ENCODE data around the gene EVA1C. TPM values are rescaled to one million over a fixed set of nuclear protein-coding genes. Genes with fewer than 3 reads are reported as not detected.

The EVA1C gene
- total RNA-seq, 6 donors from 2014 or later: 40.2 to 75.6 (median 55.7) TPM

DNA sequence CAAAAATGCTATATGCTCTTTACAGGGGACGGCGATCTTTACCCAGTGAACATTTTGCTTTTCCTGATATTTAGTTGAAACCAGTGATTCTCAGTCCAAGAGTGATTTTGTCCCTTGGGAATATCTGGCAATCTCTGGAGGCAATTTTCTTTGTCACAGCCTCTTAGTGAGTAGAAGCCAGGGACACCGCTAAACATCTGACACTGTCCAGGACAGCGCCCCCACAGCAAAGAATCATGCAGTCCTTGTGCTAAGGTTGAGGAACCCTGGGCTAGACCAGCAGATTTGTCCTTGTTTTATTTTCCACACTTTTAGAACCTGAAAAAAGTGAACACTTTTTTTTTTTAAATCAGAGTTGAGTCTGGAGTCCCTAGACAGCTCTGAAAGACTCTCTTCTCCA is 13.1 kb downstream of the EVA1C start:
- H3K27ac ChIP-seq: no peak overlapping the region
- TF ChIP-seq, protein P1, sequence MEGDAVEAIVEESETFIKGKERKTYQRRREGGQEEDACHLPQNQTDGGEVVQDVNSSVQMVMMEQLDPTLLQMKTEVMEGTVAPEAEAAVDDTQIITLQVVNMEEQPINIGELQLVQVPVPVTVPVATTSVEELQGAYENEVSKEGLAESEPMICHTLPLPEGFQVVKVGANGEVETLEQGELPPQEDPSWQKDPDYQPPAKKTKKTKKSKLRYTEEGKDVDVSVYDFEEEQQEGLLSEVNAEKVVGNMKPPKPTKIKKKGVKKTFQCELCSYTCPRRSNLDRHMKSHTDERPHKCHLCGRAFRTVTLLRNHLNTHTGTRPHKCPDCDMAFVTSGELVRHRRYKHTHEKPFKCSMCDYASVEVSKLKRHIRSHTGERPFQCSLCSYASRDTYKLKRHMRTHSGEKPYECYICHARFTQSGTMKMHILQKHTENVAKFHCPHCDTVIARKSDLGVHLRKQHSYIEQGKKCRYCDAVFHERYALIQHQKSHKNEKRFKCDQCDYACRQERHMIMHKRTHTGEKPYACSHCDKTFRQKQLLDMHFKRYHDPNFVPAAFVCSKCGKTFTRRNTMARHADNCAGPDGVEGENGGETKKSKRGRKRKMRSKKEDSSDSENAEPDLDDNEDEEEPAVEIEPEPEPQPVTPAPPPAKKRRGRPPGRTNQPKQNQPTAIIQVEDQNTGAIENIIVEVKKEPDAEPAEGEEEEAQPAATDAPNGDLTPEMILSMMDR (IDR thresholded peaks at IDR 0.05): no peak
- no peak for TF ChIP-seq EP300 (IDR thresholded peaks at IDR 0.05)
- no peak for TF ChIP-seq POLR2A (IDR thresholded peaks at IDR 0.05)
- no peak for TF ChIP-seq POLR2AphosphoS5 (IDR thresholded peaks at IDR 0.05)
- DNase-seq (no peak), ATAC-seq (ENCODE audit: low FRiP score in 2 of 2) (no peak)
- no peak overlapping the region for H3K4me3 ChIP-seq
- 92 to 99% methylated on average over 4 of the region's 4 CpGs for WGBS, 2 donors
- no peaks in the 10 kb centered on the region for H3K27me3 ChIP-seq
- no peaks in the 10 kb centered on the region for H3K36me3 ChIP-seq
- H3K4me1 ChIP-seq: peaks cover 0 to 14% (median 6%) of the 10 kb centered on the region in 4 donors
- no peaks in the 10 kb centered on the region for H3K9me3 ChIP-seq

DNA sequence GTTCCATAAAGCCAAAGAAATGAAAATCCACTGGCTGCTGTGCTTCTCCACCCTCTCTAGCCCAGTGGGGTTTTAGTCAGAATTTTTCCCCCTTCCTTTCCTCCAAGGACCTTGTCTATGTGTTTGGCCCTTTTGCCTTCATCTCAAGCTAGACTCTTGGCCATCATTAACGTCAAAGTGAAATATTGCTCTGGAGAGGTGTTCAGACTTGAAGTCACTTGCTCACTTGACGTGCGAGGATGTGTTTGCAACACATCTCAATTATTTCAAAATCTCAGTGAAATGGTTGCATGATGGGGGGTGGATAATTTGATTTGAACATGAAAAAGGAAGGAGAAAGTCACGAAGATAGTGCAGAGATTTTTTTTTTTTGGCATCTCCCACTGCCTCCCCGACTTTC is 13.6 kb downstream of the EVA1C start:
- no peaks in the 10 kb centered on the region for H3K27me3 ChIP-seq
- H3K4me1 ChIP-seq: peaks cover 0 to 14% (median 6%) of the 10 kb centered on the region in 4 donors
- 79 to 90% methylated on average over 5 of the region's 5 CpGs for WGBS, 2 donors
- no peak overlapping the region for H3K27ac ChIP-seq
- ATAC-seq (ENCODE audit: low FRiP score in 2 of 2): no peak
- no peak for DNase-seq
- no peaks in the 10 kb centered on the region for H3K36me3 ChIP-seq
- no peaks in the 10 kb centered on the region for H3K9me3 ChIP-seq
- H3K4me3 ChIP-seq: no peak overlapping the region
- TF ChIP-seq, protein P1 (IDR thresholded peaks at IDR 0.05): no peak
- TF ChIP-seq EP300 (IDR thresholded peaks at IDR 0.05): no peak
- TF ChIP-seq POLR2A (IDR thresholded peaks at IDR 0.05): no peak
- no peak for TF ChIP-seq POLR2AphosphoS5 (IDR thresholded peaks at IDR 0.05)

DNA sequence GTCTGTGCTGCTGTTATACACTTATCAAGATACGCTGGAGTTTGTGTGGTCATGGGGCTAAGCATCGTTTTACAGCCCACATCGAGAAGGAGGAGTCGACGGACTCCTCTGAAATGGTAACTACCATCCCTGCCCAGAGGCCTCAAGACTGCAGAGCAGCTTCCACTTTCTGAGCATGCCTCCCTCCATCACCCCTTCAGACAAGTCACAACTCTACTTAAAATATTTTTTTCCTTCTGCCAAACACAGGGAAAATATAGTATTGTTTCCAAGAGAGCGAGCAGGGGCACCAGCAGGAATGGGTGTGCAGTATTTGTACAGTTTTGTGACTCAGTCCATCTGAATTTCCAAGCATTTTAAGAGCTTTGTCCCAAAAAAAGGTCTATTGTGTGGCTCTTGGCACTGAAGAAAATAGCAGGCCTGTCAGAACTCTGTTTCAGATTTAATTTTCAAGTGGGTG is 14.1 kb downstream of the EVA1C start:
- ATAC-seq (ENCODE audit: low FRiP score in 2 of 2) (peak in 1 of 2 donors; percentile 40), DNase-seq (no peak)
- no peaks in the 10 kb centered on the region for H3K9me3 ChIP-seq
- no peak overlapping the region for H3K27ac ChIP-seq
- WGBS, 2 donors: 74 to 98% methylated on average over 6 of the region's 6 CpGs
- no peak for TF ChIP-seq EP300 (IDR thresholded peaks at IDR 0.05)
- TF ChIP-seq POLR2AphosphoS5 (IDR thresholded peaks at IDR 0.05): no peak
- TF ChIP-seq, protein P1 (IDR thresholded peaks at IDR 0.05): no peak
- TF ChIP-seq POLR2A (IDR thresholded peaks at IDR 0.05): no peak
- H3K4me3 ChIP-seq: no peak overlapping the region
- peaks cover 0 to 14% (median 6%) of the 10 kb centered on the region in 4 donors for H3K4me1 ChIP-seq
- no peaks in the 10 kb centered on the region for H3K27me3 ChIP-seq
- H3K36me3 ChIP-seq: no peaks in the 10 kb centered on the region

DNA sequence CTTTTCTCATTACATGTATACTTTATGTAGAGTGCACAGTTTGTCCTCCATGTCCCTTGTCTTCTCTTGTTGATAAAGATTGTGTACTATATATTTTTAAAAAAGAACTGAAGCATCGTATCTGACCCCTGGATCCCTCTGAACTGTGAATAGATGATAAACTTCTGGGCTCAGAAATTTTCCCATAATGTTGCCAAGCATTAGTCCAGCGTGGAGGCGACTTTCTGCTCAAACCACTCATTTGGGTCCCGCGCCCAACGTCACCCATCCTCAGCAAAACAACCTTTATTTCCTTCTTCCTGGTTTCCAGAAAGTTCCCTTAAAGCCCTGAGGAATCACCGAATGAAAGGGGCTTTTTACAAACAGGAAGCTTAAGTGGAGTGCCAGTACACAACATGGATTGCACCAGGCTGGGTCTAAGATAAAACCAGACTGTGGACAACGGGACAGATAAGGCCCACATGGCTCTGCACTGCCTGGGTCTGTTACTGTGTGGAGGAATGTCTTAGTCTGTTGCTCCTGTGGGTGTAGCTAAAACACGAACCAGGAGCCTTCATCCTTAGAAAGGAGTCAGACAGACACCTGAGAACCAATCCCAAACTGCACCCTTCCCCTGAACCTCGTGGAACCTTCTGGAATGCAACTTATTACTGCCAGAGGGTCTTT is 15.6 kb downstream of the EVA1C start:
- ATAC-seq (ENCODE audit: low FRiP score in 2 of 2) (no peak), DNase-seq (no peak)
- peak overlapping the region in 2 of 4 donors; percentile 40 to 48 for H3K27ac ChIP-seq
- TF ChIP-seq, protein P1 (IDR thresholded peaks at IDR 0.05): no peak
- TF ChIP-seq POLR2AphosphoS5 (IDR thresholded peaks at IDR 0.05) (no peak), EP300 (IDR thresholded peaks at IDR 0.05) (no peak), POLR2A (IDR thresholded peaks at IDR 0.05) (no peak)
- WGBS, 2 donors: 67 to 71% methylated on average over 9 to 10 of the region's 10 CpGs
- H3K36me3 ChIP-seq: no peaks in the 10 kb centered on the region
- H3K4me1 ChIP-seq: peaks cover 0 to 14% (median 6%) of the 10 kb centered on the region in 4 donors
- no peak overlapping the region for H3K4me3 ChIP-seq
- H3K9me3 ChIP-seq: no peaks in the 10 kb centered on the region
- H3K27me3 ChIP-seq: no peaks in the 10 kb centered on the region

Measured in upper lobe of left lung (tissue), 6 donors.